COLO668 (cell line): ENCODE measurements around the gene NDUFV3.
"Not testable (repeated sequence)": the region's sequence is repeated elsewhere in the genome, so short reads cannot be mapped to it uniquely, and the experiment has no call there.

ENCODE experiments used
- DNase-seq: peaks from one replicate; lab custom pipeline; 2025; ENCODE audit not compliant: unreplicated experiment; lab: John Stamatoyannopoulos, UW

Gene NDUFV3

DNA sequence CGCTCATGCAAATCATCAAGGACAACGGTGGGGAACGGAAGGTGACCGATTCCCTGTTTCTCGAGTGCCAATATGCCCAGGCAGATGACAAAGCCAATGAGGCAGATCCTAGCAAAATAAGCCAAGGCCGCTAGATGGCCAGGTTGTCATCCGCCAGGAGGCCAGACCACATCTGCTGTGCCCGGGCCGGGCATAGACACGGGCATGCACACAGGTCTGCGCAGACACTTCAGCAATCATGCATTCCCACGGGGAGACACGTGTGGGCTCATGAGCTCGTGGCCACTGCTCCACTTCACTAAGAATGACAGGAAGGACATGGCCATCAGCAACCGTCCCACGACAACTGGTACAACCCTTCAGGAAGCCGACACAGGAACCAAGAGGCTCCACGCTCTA is 37.2 kb upstream of the NDUFV3 start:
- no peak for DNase-seq

DNA sequence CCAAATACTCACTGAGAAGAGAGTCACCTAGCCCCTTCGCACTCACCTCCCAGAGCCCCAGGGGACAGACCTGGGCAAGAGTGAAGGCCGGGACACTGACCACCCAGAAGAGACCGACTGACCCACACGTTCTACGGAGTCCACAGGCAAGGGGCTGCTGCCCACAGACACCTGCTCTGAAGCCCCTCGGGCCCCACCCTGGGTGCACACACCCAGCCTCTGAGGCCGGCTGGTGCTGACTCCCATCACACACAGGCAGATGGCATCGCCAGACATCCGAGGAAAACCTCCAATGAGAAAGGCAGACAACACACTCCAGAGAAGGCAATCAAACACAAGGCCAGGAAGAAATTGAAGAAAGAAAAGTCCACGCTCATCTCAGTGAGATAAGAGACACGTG is 35.9 kb upstream of the NDUFV3 start:
- DNase-seq, result no peak

DNA sequence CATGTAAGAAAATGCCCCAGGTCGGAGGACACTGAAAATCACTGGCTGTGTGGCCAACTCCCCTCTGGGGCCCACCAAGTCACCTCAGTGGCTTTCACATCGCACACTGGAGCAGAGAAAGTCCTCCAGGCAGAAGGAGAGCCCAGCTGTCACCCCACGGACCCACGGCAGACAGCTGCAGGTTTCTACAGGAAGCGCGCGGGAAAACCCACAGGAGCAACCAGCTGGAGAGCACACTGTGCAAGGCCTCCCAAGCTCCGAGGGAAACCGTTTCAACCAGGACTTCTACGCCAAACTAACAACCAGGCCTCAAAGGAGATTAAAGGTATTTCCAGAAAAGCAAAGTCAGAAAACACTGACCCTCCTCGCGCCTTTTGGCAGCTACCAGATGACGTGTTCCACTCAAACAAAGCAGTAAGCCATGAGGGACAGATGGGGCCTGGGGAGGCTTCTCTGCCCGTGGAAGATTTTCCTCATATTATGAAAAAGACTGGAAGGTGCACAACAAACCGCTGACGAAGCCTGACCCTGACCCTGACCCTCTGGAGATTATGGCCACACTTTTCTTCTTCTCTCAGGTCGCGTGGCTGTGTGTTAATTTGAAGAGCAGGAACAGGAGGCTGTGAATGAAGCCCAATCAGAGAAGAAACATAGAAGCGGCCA is 34.8 kb upstream of the NDUFV3 start:
- no peak for DNase-seq

DNA sequence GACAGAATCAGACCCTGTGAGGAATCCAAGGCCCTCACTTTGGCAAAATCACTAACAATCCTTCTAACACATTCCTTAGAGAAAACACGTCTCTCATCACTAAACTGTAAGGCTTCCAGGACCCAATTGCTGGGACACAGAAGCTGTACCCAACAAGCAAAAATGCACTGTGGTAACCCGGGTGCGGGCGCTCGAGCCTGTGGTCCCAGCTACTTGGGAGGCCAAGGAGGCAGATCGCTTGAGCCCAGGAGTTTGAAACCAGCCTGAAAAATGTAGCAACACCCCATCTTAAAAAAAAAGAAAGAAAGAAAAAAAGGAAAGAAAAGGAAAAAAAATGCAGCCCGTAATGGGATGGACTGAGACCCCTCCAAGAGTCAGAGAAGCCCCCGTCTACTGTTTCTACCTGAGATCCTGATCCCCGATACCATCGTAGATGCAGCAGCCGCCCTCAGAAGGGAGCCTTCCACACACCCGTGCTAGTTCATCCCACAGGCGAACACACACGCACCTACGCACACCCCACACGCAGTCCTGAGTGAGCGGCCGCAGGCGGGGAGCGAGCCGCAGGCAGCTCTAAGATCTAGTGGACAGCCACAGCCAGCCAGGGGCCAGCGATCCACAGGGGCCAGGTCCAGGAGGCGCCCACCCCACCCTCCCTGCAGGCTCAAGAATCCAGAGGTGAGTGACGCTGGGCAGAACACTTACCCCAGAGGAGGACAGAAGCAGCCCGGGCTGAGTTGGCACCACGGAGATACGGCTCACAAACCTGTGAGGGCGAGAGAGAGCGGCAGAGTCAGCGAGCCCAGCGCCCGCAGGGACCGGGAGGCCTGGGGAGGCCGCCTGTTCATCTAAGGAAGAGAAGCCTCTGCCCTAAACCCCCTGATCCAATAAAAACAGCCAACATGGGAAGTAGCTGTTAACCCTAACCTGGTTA is 33.9 kb upstream of the NDUFV3 start:
- no peak for DNase-seq

DNA sequence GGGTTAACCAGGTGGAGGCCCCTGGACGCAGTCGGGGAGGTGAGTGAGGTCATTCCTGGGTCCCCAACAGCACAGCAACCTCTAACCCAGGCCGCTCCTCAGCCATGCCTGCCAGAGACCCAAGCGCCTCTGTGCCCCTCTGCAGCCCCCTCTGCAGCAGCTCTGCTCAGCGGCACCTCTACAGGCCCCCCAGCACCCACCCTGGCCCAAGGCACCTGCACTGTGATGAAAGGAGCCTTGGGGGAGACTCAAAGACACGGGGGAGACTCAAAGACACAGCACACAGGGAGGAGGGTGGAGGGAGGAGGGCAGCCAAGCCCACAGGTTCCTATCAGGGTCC is 33.2 kb upstream of the NDUFV3 start:
- no peak for DNase-seq

DNA sequence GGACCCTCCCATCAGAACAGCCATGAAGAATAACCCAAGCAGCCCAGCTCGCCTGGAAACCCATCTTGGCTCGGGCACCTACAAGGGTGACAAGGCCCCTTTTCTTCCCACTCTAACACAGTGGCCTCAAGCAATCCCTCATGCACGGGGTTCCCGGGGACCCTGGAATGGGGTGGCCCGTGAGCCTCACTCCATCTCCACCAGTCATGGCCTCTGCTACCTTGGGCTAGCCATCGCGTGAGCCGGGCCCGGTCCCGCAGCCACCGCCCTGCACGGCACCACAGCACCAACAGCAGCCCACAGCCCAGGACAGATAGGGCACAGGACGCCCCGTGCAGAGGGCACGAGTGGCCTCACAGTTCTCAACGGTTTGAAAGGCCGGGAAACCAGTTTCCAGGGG is 32.8 kb upstream of the NDUFV3 start:
- DNase-seq, result no peak

DNA sequence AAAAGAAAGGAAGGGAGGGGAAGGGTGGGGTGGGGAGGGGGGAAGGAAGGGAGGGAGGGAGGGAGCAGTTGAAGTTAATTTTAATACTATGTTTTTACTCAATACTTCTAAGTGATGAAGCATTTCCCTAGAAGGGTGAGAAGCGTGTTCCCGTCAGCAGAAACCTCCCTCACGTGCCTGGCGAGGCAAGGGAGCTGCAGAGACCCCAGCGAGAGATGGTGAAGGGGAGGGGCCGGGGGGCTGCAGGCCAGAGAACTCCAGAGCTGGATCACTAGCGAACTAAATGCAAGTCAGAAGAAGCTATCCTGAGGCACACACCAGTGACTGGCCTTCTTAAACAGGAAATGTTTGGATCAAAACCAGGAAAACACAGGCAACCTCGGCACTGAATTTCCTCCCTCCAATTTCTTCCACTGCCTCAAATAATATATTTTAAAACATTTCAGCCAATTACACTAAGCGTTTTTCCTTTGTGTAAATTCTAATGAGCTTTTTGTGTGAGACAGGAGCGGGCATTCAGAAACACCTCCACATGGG is 31.7 kb upstream of the NDUFV3 start:
- no peak for DNase-seq

DNA sequence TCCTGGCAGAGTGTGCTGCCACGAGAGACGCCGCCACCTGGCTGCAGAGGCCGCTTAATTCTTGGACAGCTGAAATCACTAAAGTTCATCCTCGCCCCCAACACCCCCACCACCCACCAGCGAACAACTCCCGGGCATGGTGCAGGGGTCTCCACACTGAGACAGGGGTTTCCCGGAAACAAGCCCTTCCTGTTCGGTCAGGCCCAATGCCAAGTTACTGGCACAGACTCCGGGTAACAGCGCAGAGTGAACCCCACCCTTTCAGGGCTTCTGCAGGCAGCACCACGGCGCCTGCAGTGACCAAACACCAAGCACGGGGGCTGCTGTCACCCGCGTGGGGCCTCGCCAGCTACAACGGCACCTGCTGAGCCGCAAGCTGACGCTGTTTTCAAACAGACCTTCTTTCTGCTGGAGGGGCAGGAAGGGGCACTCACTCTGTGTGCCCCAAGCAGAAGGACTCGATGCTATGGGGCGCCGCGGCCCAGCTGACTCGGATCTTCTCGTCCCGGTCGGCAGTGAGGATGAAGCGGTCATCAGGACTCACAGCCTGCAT is 31.2 kb upstream of the NDUFV3 start:
- DNase-seq, result no peak

DNA sequence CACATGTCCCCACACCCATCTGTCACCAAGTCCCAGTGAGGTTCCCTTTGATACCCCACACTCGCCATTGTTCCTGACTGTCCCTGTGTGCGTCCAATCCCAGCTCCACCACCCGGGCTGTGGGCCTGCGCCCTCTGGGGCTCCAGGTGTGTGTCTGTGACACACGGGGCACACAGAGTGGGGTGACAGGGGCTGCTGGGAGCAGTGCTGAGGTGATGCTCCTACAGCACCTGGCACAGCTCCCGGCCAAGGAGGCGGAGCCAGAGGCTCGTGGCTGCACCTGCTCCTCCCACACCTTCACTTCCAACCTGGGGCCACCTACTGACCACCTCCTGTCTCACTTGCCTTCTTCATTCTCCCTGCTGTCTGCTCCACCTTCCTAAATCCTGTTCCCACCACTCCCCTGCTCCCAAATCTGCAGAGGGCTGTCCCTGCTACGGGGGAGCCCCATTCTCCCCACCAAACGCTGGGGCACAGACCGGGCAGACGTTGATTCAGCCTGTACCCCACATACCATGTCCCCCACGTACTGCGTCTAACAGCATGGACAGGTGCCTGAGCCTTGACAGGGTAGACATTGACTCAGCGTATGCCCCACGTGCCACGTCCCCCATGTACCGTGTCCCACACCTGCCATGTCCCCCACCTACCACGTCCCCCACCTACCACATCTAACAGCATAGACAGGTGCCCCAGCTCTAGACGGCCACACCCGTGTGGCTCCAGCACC is 30.2 kb upstream of the NDUFV3 start:
- DNase-seq, result peak; percentile 37

DNA sequence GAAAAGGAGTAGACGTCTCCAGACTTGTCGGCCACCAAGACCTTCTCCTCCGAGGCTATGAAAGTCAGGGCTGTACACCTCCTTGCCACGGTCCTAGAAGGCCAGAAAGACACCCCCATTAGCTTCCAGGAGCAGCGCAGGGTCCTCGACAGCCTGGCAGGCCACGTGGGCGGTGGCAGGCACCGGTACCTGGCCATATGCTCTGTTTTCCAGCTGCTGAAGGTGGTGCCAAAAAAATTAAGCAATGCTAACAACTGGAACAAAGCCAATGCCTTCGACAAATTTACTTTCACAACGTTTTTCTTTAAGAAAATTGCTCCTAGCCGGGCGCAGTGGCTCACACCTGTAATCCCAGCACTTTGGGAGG is 29.6 kb upstream of the NDUFV3 start:
- no peak for DNase-seq

DNA sequence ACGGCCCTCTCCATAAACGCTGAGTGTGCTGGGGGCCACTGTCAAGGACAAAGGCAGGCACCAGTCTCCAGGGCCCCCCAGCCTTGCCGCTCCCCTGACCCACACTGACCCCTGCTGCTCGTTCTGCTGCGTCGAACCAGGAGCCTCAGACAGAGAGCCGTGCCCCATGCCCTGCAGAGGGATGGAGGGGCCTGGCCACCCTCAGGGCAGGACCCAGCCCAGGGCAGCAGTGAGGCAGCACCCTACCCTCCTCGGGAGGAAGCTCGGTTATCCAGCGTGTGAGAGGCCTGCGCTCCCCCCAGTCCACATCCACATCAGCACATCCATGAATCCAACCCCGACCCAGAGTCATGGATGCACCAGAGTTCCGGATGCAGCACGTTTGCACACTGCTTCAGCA is 28.8 kb upstream of the NDUFV3 start:
- DNase-seq, result no peak

DNA sequence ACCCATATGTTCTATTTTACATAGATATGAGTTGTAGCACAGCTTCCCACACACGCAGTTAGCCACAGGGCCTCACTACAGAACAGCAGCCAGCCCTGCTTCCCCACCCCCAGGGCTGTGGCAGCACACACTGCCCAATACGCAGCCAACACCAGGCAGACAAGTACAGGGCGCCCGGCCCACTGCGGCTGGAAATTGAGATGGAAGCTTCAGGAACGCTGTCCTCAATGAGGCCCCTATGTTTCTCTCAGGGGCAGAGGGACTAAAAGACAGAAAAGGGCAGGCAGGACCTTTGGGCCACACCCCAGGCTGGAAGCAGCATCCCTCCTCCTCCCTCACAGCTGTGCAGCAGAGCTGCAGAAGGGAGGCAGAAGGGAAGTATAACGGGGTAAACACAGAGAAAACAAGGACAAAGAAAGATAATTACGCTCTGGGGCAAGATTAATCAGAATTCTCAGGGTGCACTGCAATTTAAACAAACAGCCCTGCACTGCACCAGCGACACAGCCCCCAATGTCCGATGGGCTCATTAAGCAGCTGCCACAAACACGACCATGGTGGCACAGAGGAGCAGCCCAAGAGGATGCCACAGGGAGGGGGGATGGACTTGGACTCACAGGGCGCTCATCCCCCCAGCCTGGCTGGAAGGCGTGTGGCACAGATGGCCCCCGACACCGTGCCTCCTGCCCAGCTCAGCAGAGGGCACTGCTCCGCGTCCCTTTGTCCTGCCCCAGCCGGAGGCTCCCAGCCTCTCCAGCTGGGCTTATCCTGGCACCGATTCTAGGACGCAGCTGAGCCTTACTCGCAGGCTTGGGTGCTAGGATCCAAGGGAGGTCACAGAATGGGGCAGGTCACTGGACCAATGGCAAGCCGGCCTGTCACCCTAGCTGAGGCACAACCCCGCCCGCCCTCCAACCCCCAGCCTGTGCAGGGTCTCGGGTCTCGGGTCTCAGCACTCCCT is 28.0 kb upstream of the NDUFV3 start:
- DNase-seq, result no peak

DNA sequence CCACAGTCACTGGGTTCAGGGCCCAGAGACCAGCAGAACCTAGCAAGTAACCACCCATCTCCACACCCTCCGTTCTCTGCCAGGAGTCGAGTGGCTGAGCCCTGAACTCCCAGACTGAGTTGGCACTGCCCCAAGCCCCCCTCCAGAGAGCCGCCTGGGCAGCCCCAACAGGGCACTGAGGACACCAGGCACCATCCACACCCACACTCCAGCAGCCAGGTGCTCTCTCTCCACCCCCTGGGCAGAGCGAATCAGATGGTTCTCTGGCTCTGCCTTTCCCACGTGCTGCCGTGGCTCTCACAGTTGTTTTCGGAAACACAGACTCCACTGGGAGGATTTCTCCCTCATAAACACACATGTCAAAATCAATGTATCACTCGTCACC is 27.3 kb upstream of the NDUFV3 start:
- no peak for DNase-seq

DNA sequence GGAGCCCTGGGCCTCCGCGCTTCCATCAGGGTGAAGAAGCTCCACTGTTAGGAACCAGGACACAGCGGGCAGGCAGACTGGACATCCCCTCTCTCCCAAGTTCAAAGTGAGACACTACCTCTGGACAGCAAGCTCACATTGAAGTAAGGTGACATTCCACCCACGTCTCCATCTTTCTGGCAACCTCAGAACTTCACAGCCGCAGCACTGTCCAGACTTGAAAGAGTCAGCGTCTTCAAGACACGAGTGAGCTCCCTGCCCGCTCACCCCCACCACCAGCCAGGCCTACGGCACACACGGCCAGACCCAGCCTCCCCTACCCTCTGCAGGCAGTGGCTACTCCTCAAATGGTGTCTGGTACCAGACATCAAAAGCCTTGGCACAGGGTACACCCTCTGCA is 24.9 kb upstream of the NDUFV3 start:
- DNase-seq, result no peak

DNA sequence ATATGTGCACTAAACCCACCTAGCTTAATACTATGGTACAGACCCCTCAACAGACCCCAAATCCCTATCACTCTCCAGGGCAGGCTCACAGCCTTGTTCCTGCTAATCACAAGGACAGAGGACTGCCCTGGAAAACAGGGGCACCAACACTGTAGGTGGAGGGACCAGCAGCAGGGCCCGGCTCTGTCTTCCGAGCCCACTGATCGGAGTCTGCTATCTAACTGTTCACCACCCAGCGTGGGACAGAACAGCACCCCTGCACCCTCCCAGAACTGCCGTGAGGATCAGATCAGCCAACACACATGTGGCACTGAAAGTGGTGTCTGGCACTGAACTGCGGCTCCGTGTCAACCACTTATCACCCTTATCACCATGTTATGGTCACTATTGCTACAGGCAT is 20.0 kb upstream of the NDUFV3 start:
- DNase-seq, result no peak

DNA sequence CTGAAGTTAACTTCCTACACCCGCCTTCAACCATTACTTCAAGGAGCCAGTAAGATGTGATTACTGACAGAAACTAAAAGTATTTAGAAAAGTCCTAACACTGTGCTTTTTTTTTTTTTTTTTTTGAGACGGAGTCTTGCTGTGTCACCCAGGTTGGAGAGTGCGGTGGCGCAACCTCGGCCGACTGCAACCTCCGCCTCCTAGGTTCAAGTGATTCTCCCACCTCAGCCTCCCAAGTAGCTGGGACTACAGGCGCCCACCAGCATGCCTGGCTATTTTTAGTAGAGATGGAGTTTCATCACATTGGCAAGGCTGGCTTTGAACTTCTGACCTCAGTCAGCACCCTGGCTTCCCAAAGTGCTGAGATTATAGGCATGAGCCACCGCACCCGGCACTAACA is 17.3 kb upstream of the NDUFV3 start:
- not testable (repeated sequence) for DNase-seq

DNA sequence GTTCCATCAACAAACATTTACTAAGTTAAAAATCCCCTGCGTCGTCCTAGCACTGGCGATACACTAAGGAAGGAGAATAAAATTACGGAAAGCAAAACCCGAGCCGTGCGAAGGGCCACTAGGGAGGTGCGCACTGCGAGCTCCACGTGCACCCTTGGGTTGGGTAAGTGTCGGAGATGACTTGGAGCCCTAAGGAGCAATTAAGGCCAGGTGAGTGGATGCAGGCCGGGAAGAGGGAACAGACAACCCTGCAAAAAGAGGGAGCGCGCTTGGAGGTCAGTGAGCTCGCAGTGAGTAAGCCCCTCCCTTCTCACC is 14.5 kb upstream of the NDUFV3 start:
- no peak for DNase-seq

DNA sequence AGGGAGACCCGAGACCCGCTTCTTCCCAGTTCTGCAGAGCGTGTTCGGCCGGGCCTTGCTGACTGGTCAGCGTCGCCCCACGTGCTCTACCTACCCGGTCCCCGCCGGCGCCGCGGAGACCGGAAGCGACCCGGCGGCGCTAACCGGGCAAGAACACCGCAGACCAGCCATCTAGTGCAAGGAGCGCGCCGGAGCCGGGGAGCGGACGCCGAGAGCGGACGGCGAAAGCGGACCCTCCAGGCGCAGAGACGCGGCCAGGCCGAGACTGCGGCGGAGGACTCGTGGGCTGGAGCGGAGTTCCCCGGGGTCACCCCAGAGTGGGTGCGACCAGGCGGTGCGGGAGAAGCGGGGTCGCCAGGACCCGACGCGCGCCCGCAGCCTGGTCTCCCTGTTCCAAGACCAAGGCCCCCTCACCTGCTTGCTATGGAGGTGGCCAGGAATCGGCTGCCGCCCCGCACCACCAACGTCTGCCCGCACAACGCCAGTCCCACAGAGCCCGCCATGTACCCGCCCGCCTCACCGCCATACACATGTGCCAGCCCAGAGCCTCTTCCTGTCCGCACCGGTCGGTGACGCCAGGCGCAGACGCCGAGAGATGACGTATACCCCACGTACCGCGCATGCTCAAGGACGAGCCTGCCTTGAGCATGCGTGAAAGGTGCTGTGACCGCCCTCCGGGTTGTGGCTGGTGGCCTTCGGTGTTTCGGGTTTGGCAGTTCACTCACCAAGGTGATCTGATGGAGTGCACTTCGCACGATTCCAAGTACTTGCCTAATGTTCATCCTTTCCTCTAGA is 13.9 kb upstream of the NDUFV3 start, which contains the start of gene WDR4:
Gene WDR4, minus strand, starts transcription at position 547 of the 795 bp plus-strand sequence. Its CDS starts 44 bp downstream, at position 503.
- peak; percentile 98 for DNase-seq

DNA sequence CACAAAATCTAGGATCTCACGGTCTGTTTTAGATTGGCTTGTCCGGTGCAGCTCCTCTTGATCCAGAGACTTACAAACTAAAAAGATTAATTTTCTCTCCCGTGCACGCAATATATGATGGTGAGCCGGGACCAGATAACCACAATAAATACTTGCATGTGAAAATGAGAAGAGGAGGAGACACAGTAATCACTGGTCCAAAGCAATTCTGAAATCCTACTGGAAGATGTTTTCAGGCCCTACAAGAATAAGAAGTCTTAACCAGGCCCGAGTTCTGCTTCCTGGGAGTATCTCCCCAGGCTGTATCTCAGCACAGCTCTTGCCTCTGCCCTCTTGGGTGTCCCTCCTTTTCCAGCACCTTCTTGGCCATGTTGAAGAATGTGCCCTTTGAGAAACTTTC is 12.8 kb upstream of the NDUFV3 start:
- no peak for DNase-seq

DNA sequence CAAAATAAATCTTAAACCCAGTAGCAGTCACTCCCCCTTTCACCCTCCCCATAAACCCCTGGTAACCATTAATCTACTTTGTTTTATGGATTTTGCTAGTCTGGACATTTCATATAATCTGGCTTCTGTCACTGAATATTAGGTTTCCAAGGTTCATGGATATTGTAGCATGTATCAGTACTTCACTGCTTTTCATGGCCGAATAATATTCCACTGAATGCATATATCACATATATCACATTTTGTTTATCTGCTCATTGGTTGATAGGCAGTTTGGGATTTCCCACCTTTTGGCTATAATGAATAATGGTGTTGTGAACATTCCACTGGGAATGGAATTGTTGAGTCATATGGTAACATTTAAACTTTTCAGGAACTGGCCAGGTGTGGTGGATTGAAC is 9.2 kb upstream of the NDUFV3 start:
- DNase-seq, result no peak
